ENCODE measurements around the gene PDP2.

PDP2 gene

DNA sequence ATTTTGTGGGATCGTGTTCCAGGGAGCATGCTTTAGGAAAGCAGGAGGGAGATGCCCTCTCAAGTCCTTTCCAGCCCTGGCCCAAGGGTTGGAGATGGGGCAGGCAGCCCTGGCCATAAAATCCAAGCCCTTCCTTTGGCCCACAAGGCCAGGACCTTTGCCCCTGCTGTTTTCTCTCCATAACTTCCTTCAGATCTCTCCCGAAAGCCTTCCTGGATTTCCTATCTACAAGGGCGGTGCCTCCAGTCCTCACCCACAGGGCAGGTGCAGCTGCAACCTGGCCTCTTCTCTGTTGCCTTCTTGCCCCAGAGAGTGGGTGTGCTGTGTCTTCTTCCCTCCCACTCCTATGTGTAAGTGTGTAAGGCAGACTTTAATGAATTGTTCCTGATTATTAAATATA lies 8.5 kb upstream of the PDP2 start:
- CTCF ChIA-PET: interaction anchor here (0.6 to 7.2 kb wide), 10 partner anchors 9 to 221 kb away, joined by 3 to 91 read pairs (median 6); partner anchors contain the start of genes NAE1 and PDP2
- 92% methylated on average over 2 of the region's 3 CpGs for WGBS (ENCODE audit: insufficient coverage)
- no peaks in the 10 kb centered on the region for H3K27me3 ChIP-seq (replicated peaks in 2 of 5; ENCODE audit: control insufficient read depth in 4 of 5, insufficient read depth in 5 of 5, low read length in 4 of 5)
- H3K4me1 ChIP-seq (ENCODE audit: control extremely low read depth in 1 of 4, control insufficient read depth in 4 of 4, insufficient read depth in 4 of 4, low read length in 3 of 4): peaks cover 0 to 20% (median 11%) of the 10 kb centered on the region in 4 experiments
- no peak overlapping the region for H3K4me3 ChIP-seq (ENCODE audit: control insufficient read depth in 1 of 7, extremely low read depth in 1 of 7, insufficient read depth in 4 of 7, low read depth in 2 of 7, low read length in 6 of 7)
- DNase-seq: no peak
- no peak overlapping the region for H3K27ac ChIP-seq (ENCODE audit: insufficient read depth in 1 of 2, low read depth in 1 of 2, low read length in 2 of 2, poor library complexity in 1 of 2, severe bottlenecking in 2 of 2)
- no peaks in the 10 kb centered on the region for H3K9me3 ChIP-seq (ENCODE audit: control extremely low read depth in 1 of 5, control insufficient read depth in 4 of 5, insufficient read depth in 2 of 5, low read depth in 1 of 5, low read length in 4 of 5)
- H3K36me3 ChIP-seq (ENCODE audit: control insufficient read depth in 4 of 4, insufficient read depth in 4 of 4, low read length in 3 of 4): no peaks in the 10 kb centered on the region
- POLR2A ChIA-PET: no interaction called here

- WGBS (ENCODE audit: insufficient coverage): 52% methylated on average over 4 of the region's 4 CpGs
These were observed 7.8 kb upstream of the PDP2 start for GRCh38 chr16:66872559-66872942.

GRCh38 chr16:66872943-66873684 lies 7.2 kb upstream of the PDP2 start:
- whole genome bisulfite sequencing (ENCODE audit: insufficient coverage): 4% methylated on average over 27 of the region's 39 CpGs
- peak overlapping the region in 5 of 7 experiments; percentile 32 to 71 (median 45) for H3K4me3 ChIP-seq (ENCODE audit: control insufficient read depth in 1 of 7, extremely low read depth in 1 of 7, insufficient read depth in 4 of 7, low read depth in 2 of 7, low read length in 6 of 7)
- H3K9me3 ChIP-seq (ENCODE audit: control extremely low read depth in 1 of 5, control insufficient read depth in 4 of 5, insufficient read depth in 2 of 5, low read depth in 1 of 5, low read length in 4 of 5): no peaks in the 10 kb centered on the region
- no peaks in the 10 kb centered on the region for H3K36me3 ChIP-seq (ENCODE audit: control insufficient read depth in 4 of 4, insufficient read depth in 4 of 4, low read length in 3 of 4)
- H3K27ac ChIP-seq (ENCODE audit: insufficient read depth in 1 of 2, low read depth in 1 of 2, low read length in 2 of 2, poor library complexity in 1 of 2, severe bottlenecking in 2 of 2): peak overlapping the region in 1 of 2 experiments; percentile 40
- ChIA-PET POLR2A (no interaction called here), CTCF (interaction anchor here (0.6 to 2.8 kb wide), 19 partner anchors 11 to 265 kb away, joined by 3 to 16 read pairs (median 4); partner anchors contain the start of gene NAE1)
- H3K27me3 ChIP-seq (replicated peaks in 2 of 5; ENCODE audit: control insufficient read depth in 4 of 5, insufficient read depth in 5 of 5, low read length in 4 of 5): no peaks in the 10 kb centered on the region
- DNase-seq: peak; percentile 99 to 100 (median 100)
- peaks cover 0 to 24% (median 14%) of the 10 kb centered on the region in 4 experiments for H3K4me1 ChIP-seq (ENCODE audit: control extremely low read depth in 1 of 4, control insufficient read depth in 4 of 4, insufficient read depth in 4 of 4, low read length in 3 of 4)

More at GRCh38 chr16:66872559-66872942, 7.8 kb upstream of the PDP2 start:
- DNase-seq: peak in 1 of 3 donors; percentile 35
- ChIA-PET POLR2A (no interaction called here), CTCF (interaction anchor here (0.6 to 2.8 kb wide), 16 partner anchors 12 to 264 kb away, joined by 3 to 16 read pairs (median 4); partner anchors contain the start of gene NAE1)
- no peaks in the 10 kb centered on the region for H3K36me3 ChIP-seq (ENCODE audit: control insufficient read depth in 4 of 4, insufficient read depth in 4 of 4, low read length in 3 of 4)
- H3K27ac ChIP-seq (ENCODE audit: insufficient read depth in 1 of 2, low read depth in 1 of 2, low read length in 2 of 2, poor library complexity in 1 of 2, severe bottlenecking in 2 of 2): peak overlapping the region in 1 of 2 experiments; percentile 40
- peak overlapping the region in 3 of 7 experiments; percentile 32 to 71 (median 50) for H3K4me3 ChIP-seq (ENCODE audit: control insufficient read depth in 1 of 7, extremely low read depth in 1 of 7, insufficient read depth in 4 of 7, low read depth in 2 of 7, low read length in 6 of 7)
- H3K4me1 ChIP-seq (ENCODE audit: control extremely low read depth in 1 of 4, control insufficient read depth in 4 of 4, insufficient read depth in 4 of 4, low read length in 3 of 4): peaks cover 0 to 20% (median 11%) of the 10 kb centered on the region in 4 experiments
- no peaks in the 10 kb centered on the region for H3K9me3 ChIP-seq (ENCODE audit: control extremely low read depth in 1 of 5, control insufficient read depth in 4 of 5, insufficient read depth in 2 of 5, low read depth in 1 of 5, low read length in 4 of 5)
- H3K27me3 ChIP-seq (replicated peaks in 2 of 5; ENCODE audit: control insufficient read depth in 4 of 5, insufficient read depth in 5 of 5, low read length in 4 of 5): no peaks in the 10 kb centered on the region

- Histone ChIP-seq H3K27ac (ENCODE audit: insufficient read depth in 1 of 2, low read depth in 1 of 2, low read length in 2 of 2, poor library complexity in 1 of 2, severe bottlenecking in 2 of 2) (no peak overlapping the region), H3K27me3 (replicated peaks in 2 of 5; ENCODE audit: control insufficient read depth in 4 of 5, insufficient read depth in 5 of 5, low read length in 4 of 5) (no peaks in the 10 kb centered on the region), H3K4me3 (ENCODE audit: control insufficient read depth in 1 of 7, extremely low read depth in 1 of 7, insufficient read depth in 4 of 7, low read depth in 2 of 7, low read length in 6 of 7) (no peak overlapping the region), H3K9me3 (ENCODE audit: control extremely low read depth in 1 of 5, control insufficient read depth in 4 of 5, insufficient read depth in 2 of 5, low read depth in 1 of 5, low read length in 4 of 5) (no peaks in the 10 kb centered on the region), H3K36me3 (ENCODE audit: control insufficient read depth in 4 of 4, insufficient read depth in 4 of 4, low read length in 3 of 4) (no peaks in the 10 kb centered on the region), H3K4me1 (ENCODE audit: control extremely low read depth in 1 of 4, control insufficient read depth in 4 of 4, insufficient read depth in 4 of 4, low read length in 3 of 4) (peaks cover 5 to 30% (median 19%) of the 10 kb centered on the region in 4 experiments)
- DNase-seq: no peak
- ChIA-PET CTCF (interaction anchor here (0.6 to 2.8 kb wide), 19 partner anchors 12 to 213 kb away, joined by 3 to 16 read pairs (median 4); partner anchors contain the start of gene NAE1), POLR2A (no interaction called here)
These were observed 6.6 kb upstream of the PDP2 start for GRCh38 chr16:66873685-66874055.

GRCh38 chr16:66874079-66874775 lies 6.1 kb upstream of the PDP2 start:
- Histone ChIP-seq H3K4me1 (ENCODE audit: control extremely low read depth in 1 of 4, control insufficient read depth in 4 of 4, insufficient read depth in 4 of 4, low read length in 3 of 4) (peaks cover 6 to 32% (median 20%) of the 10 kb centered on the region in 4 experiments), H3K27ac (ENCODE audit: insufficient read depth in 1 of 2, low read depth in 1 of 2, low read length in 2 of 2, poor library complexity in 1 of 2, severe bottlenecking in 2 of 2) (no peak overlapping the region), H3K9me3 (ENCODE audit: control extremely low read depth in 1 of 5, control insufficient read depth in 4 of 5, insufficient read depth in 2 of 5, low read depth in 1 of 5, low read length in 4 of 5) (no peaks in the 10 kb centered on the region), H3K36me3 (ENCODE audit: control insufficient read depth in 4 of 4, insufficient read depth in 4 of 4, low read length in 3 of 4) (no peaks in the 10 kb centered on the region), H3K4me3 (ENCODE audit: control insufficient read depth in 1 of 7, extremely low read depth in 1 of 7, insufficient read depth in 4 of 7, low read depth in 2 of 7, low read length in 6 of 7) (no peak overlapping the region), H3K27me3 (replicated peaks in 2 of 5; ENCODE audit: control insufficient read depth in 4 of 5, insufficient read depth in 5 of 5, low read length in 4 of 5) (no peaks in the 10 kb centered on the region)
- WGBS (ENCODE audit: insufficient coverage): no CpG with 5 or more reads among the region's 1 CpG
- peak in 2 of 3 donors; percentile 31 to 51 for DNase-seq
- ChIA-PET POLR2A (no interaction called here), CTCF (interaction anchor here (0.7 to 2.8 kb wide), 8 partner anchors 18 to 134 kb away, joined by 3 to 16 read pairs (median 3); partner anchors contain the start of gene NAE1)

- H3K4me1 ChIP-seq (ENCODE audit: control extremely low read depth in 1 of 4, control insufficient read depth in 4 of 4, insufficient read depth in 4 of 4, low read length in 3 of 4): peaks cover 6 to 44% (median 36%) of the 10 kb centered on the region in 4 experiments
- H3K36me3 ChIP-seq (ENCODE audit: control insufficient read depth in 4 of 4, insufficient read depth in 4 of 4, low read length in 3 of 4): peaks cover 0 to 2% (median 0%) of the 10 kb centered on the region in 4 experiments
- no peaks in the 10 kb centered on the region for H3K9me3 ChIP-seq (ENCODE audit: control extremely low read depth in 1 of 5, control insufficient read depth in 4 of 5, insufficient read depth in 2 of 5, low read depth in 1 of 5, low read length in 4 of 5)
- ChIA-PET POLR2A (no interaction called here), CTCF (interaction anchor here (0.7 to 1.3 kb wide), 4 partner anchors 12 to 48 kb away, joined by 3 to 4 read pairs (median 3); partner anchors contain the start of gene NAE1)
- no peak overlapping the region for H3K27ac ChIP-seq (ENCODE audit: insufficient read depth in 1 of 2, low read depth in 1 of 2, low read length in 2 of 2, poor library complexity in 1 of 2, severe bottlenecking in 2 of 2)
- no peak overlapping the region for H3K4me3 ChIP-seq (ENCODE audit: control insufficient read depth in 1 of 7, extremely low read depth in 1 of 7, insufficient read depth in 4 of 7, low read depth in 2 of 7, low read length in 6 of 7)
- DNase-seq: peak; percentile 46 to 82 (median 81)
- 83% methylated on average over 1 of the region's 5 CpGs for WGBS (ENCODE audit: insufficient coverage)
- no peaks in the 10 kb centered on the region for H3K27me3 ChIP-seq (replicated peaks in 2 of 5; ENCODE audit: control insufficient read depth in 4 of 5, insufficient read depth in 5 of 5, low read length in 4 of 5)
These were observed 2.2 kb upstream of the PDP2 start for GRCh38 chr16:66878067-66878466.

Data from common myeloid progenitor, CD34-positive (primary cell).